ENCODE results near the gene DENND4A. TPM values are rescaled to one million over a fixed set of nuclear protein-coding genes. Genes with fewer than 3 reads are reported as not detected.

The DENND4A gene
- total and polyA plus RNA-seq, 9 of the 15 experiments (the other 6 are each of a cell fraction or from before 2014, with no cell fraction given): 6.8 to 32.3 (median 19.9) TPM

- TF ChIP-seq ZNF655 (CRISPR knock-in tag; IDR thresholded peaks at IDR 0.05): no peak
- no peak for TF ChIP-seq ILF3 (IDR thresholded peaks at IDR 0.05; ENCODE audit: borderline replicate concordance)
- TF ChIP-seq ZNF133 (CRISPR knock-in tag; IDR thresholded peaks at IDR 0.05): no peak
- no peak for TF ChIP-seq NR3C1 (CRISPR knock-in tag; IDR thresholded peaks at IDR 0.05)
- no peak for TF ChIP-seq DEAF1 (CRISPR knock-in tag; IDR thresholded peaks at IDR 0.05)
- peak; percentile 66 for TF ChIP-seq POLR2B (IDR thresholded peaks at IDR 0.05; ENCODE audit: low read depth, partially characterized antibody)
- TF ChIP-seq BCOR (IDR thresholded peaks at IDR 0.05): peak; percentile 77
- TF ChIP-seq CCAR2 (IDR thresholded peaks at IDR 0.05; ENCODE audit: low read depth, low read length): no peak
- no peak for TF ChIP-seq POLR2AphosphoS2 (IDR thresholded peaks at IDR 0.05; ENCODE audit: low read length)
- TF ChIP-seq KHSRP (IDR thresholded peaks at IDR 0.05): peak; percentile 30; the same call in 1 of the 2 replicates
- no peak for TF ChIP-seq CBX2 (IDR thresholded peaks at IDR 0.05; ENCODE audit: insufficient read depth, low read length, poor library complexity, severe bottlenecking)
- TF ChIP-seq ZNF717 (CRISPR knock-in tag; IDR thresholded peaks at IDR 0.05): no peak
- TF ChIP-seq SREBF2 (CRISPR knock-in tag; IDR thresholded peaks at IDR 0.05): no peak
- no peak for TF ChIP-seq SFPQ (IDR thresholded peaks at IDR 0.05; ENCODE audit: low read depth, low read length)
- TF ChIP-seq ARID3A (IDR thresholded peaks at IDR 0.05; ENCODE audit: borderline replicate concordance, low read depth, low read length): no peak
- no peak for TF ChIP-seq ZBTB8A (IDR thresholded peaks at IDR 0.05; ENCODE audit: partially characterized antibody)
- TF ChIP-seq CTBP1 (IDR thresholded peaks at IDR 0.05; ENCODE audit: borderline replicate concordance): peak; percentile 60; the same call in 1 of the 2 replicates
- no peak for TF ChIP-seq STAG1 (CRISPR knock-in tag; IDR thresholded peaks at IDR 0.05; ENCODE audit: borderline replicate concordance)
- TF ChIP-seq TEAD2 (tag; IDR thresholded peaks at IDR 0.05): no peak
- no peak for TF ChIP-seq ZNF436 (CRISPR knock-in tag; IDR thresholded peaks at IDR 0.05)
- no peak for TF ChIP-seq PHB2 (IDR thresholded peaks at IDR 0.05; ENCODE audit: low read depth)
- no peak for TF ChIP-seq SIRT6 (IDR thresholded peaks at IDR 0.05; ENCODE audit: low read depth, low read length)
These were observed 45.5 kb upstream of the DENND4A start (continued) for GRCh38 chr15:65837301-65838294.
